Mesodermal cell (in vitro differentiated cells): ENCODE results near the gene PRR15L.
"Not testable (repeated sequence)": the region's sequence is repeated elsewhere in the genome, so short reads cannot be mapped to it uniquely, and the experiment has no call there.

Experiments
- H3K27ac ChIP-seq: 2 replicates; pipeline ENCODE4 v1.7.0; 2013; ENCODE audit warnings: mild to moderate bottlenecking, low read depth, low read length, moderate library complexity; ENCODE audit not compliant: severe bottlenecking
- H3K36me3 ChIP-seq: 2 replicates; pipeline ENCODE4 v1.7.1; 2013; ENCODE audit warnings: mild to moderate bottlenecking, low read length, moderate library complexity; ENCODE audit not compliant: control insufficient read depth, insufficient read depth
- H3K4me1 ChIP-seq: one replicate; pipeline ENCODE4 v1.7.1; 2013; ENCODE audit warnings: mild to moderate bottlenecking, low read length; ENCODE audit not compliant: insufficient read depth, control insufficient read depth, poor library complexity, severe bottlenecking
- H3K4me3 ChIP-seq: 2 replicates; pipeline ENCODE4 v1.7.0; 2013; ENCODE audit warnings: low read length, control low read depth, mild to moderate bottlenecking; ENCODE audit not compliant: insufficient read depth, poor library complexity, severe bottlenecking; ENCODE audit errors: extremely low read depth
- H3K9me3 ChIP-seq: 2 replicates; pipeline ENCODE4 v1.7.1; 2013; ENCODE audit warnings: mild to moderate bottlenecking, low read length, moderate library complexity; ENCODE audit not compliant: control insufficient read depth
- WGBS, 2 experiments: methylation state at CpG; one replicate each; pipeline ENCODE4 v1.1.5; 2013; ENCODE audit warnings: missing lambda C conversion rate in 2 of 2; ENCODE audit not compliant: insufficient coverage in 2 of 2; 5-methylcytosine and 5-hydroxymethylcytosine counted together

Gene PRR15L

GRCh38 chr17:47989159-47989558 is 31.5 kb upstream of the PRR15L start:
- no peak overlapping the region for H3K4me3 ChIP-seq
- peaks cover 26% of the 10 kb centered on the region for H3K4me1 ChIP-seq
- H3K9me3 ChIP-seq: no peaks in the 10 kb centered on the region
- 82 to 89% methylated on average over 8 to 10 of the region's 10 CpGs for WGBS, 2 experiments
- no peak overlapping the region for H3K27ac ChIP-seq
- peaks cover 9% of the 10 kb centered on the region for H3K36me3 ChIP-seq

- not testable (repeated sequence) for H3K27ac ChIP-seq
- 100% methylated on average over 1 of the region's 1 CpG; no CpG with 5 or more reads in 1 of the 2 experiments for WGBS, 2 experiments
Observed at GRCh38 chr17:47988445-47988844, 30.8 kb upstream of the PRR15L start.

GRCh38 chr17:47987240-47987835 is 29.7 kb upstream of the PRR15L start:
- Histone ChIP-seq H3K27ac (peak overlapping the region; percentile 23), H3K36me3 (peaks cover 22% of the 10 kb centered on the region), H3K4me1 (peaks cover 36% of the 10 kb centered on the region), H3K4me3 (no peak overlapping the region), H3K9me3 (no peaks in the 10 kb centered on the region)
- 55 to 61% methylated on average over 8 of the region's 17 CpGs for WGBS, 2 experiments

More at GRCh38 chr17:47988445-47988844, 30.8 kb upstream of the PRR15L start:
- peaks cover 12% of the 10 kb centered on the region for H3K36me3 ChIP-seq
- H3K4me3 ChIP-seq, H3K9me3 ChIP-seq: not testable (repeated sequence)
- H3K4me1 ChIP-seq: peaks cover 31% of the 10 kb centered on the region

GRCh38 chr17:47986520-47986919 is 28.8 kb upstream of the PRR15L start:
- 87 to 95% methylated on average over 3 to 5 of the region's 5 CpGs for WGBS, 2 experiments
- no peak overlapping the region for H3K27ac ChIP-seq
- H3K36me3 ChIP-seq: peaks cover 30% of the 10 kb centered on the region
- H3K4me3 ChIP-seq: no peak overlapping the region
- H3K9me3 ChIP-seq: no peaks in the 10 kb centered on the region
- H3K4me1 ChIP-seq: peaks cover 40% of the 10 kb centered on the region

GRCh38 chr17:47983492-47984223 is 26.0 kb upstream of the PRR15L start:
- peaks cover 31% of the 10 kb centered on the region for H3K4me1 ChIP-seq
- H3K4me3 ChIP-seq: no peak overlapping the region
- 86 to 91% methylated on average over 9 to 10 of the region's 11 CpGs for WGBS, 2 experiments
- H3K36me3 ChIP-seq: peaks cover 58% of the 10 kb centered on the region
- H3K9me3 ChIP-seq: no peaks in the 10 kb centered on the region
- peak overlapping the region; percentile 29 for H3K27ac ChIP-seq

- no peak overlapping the region for H3K4me3 ChIP-seq
- peaks cover 34% of the 10 kb centered on the region for H3K4me1 ChIP-seq
- no peaks in the 10 kb centered on the region for H3K9me3 ChIP-seq
- H3K36me3 ChIP-seq: peaks cover 62% of the 10 kb centered on the region
- WGBS, 2 experiments: 96 to 97% methylated on average over 7 to 9 of the region's 9 CpGs
- H3K27ac ChIP-seq: peak overlapping the region; percentile 26
Observed at GRCh38 chr17:47982645-47983390, 25.1 kb upstream of the PRR15L start.

GRCh38 chr17:47982091-47982617 is 24.5 kb upstream of the PRR15L start:
- Histone ChIP-seq H3K4me3 (no peak overlapping the region), H3K27ac (peak overlapping the region; percentile 16), H3K36me3 (peaks cover 67% of the 10 kb centered on the region), H3K9me3 (no peaks in the 10 kb centered on the region), H3K4me1 (peaks cover 30% of the 10 kb centered on the region)
- WGBS, 2 experiments: 86 to 88% methylated on average over 6 to 7 of the region's 14 CpGs

GRCh38 chr17:47981462-47981861 is 23.8 kb upstream of the PRR15L start:
- Histone ChIP-seq H3K36me3 (peaks cover 71% of the 10 kb centered on the region), H3K27ac (no peak overlapping the region)
- WGBS, 2 experiments: 100% methylated on average over 7 to 9 of the region's 9 CpGs

GRCh38 chr17:47980541-47980940 is 22.9 kb upstream of the PRR15L start:
- H3K4me3 ChIP-seq: no peak overlapping the region

More at GRCh38 chr17:47981462-47981861, 23.8 kb upstream of the PRR15L start:
- peaks cover 29% of the 10 kb centered on the region for H3K4me1 ChIP-seq
- H3K4me3 ChIP-seq: no peak overlapping the region
- H3K9me3 ChIP-seq: no peaks in the 10 kb centered on the region

GRCh38 chr17:47978324-47978723 is 20.6 kb upstream of the PRR15L start:
- WGBS, 2 experiments: 11 to 25% methylated on average over 6 of the region's 7 CpGs

More at GRCh38 chr17:47980541-47980940, 22.9 kb upstream of the PRR15L start:
- Histone ChIP-seq H3K27ac (no peak overlapping the region), H3K4me1 (peaks cover 29% of the 10 kb centered on the region), H3K36me3 (peaks cover 80% of the 10 kb centered on the region), H3K9me3 (no peaks in the 10 kb centered on the region)

More at GRCh38 chr17:47978324-47978723, 20.6 kb upstream of the PRR15L start:
- Histone ChIP-seq H3K36me3 (peaks cover 87% of the 10 kb centered on the region), H3K4me1 (peaks cover 20% of the 10 kb centered on the region), H3K9me3 (no peaks in the 10 kb centered on the region), H3K27ac (no peak overlapping the region), H3K4me3 (no peak overlapping the region)
